Liver (tissue), 3 donors: ENCODE measurements around the gene BCLAF1.

ENCODE experiments used
- ATF3 ChIP-seq: IDR thresholded peaks from 2 replicates; pipeline ENCODE4 v1.6.1; 2016; ENCODE audit warnings: antibody characterized with exemption
- CTCF ChIP-seq: fragments of 150-350 bp; IDR thresholded peaks from 2 replicates; pipeline ENCODE4 v1.5.1; 2017; ENCODE audit warnings: improper control_type of control experiment, low read depth, low read length; ENCODE audit not compliant: missing input control
- EGR1 ChIP-seq, 2 donors: IDR thresholded peaks; 2 replicates each; pipeline ENCODE4 v1.6.1; 2016 to 2018; ENCODE audit warnings: antibody characterized with exemption in 2 of 2, low read depth in 2 of 2
- GABPA ChIP-seq, 2 donors: IDR thresholded peaks in 1 of 2; conservative IDR thresholded peaks in 1 of 2; 2 replicates each; pipeline ENCODE4 v1.6.1; 2016; ENCODE audit warnings: antibody characterized with exemption in 2 of 2, mild to moderate bottlenecking in 1 of 2, moderate library complexity in 1 of 2
- HNF4A ChIP-seq, 2 donors: conservative IDR thresholded peaks; 2 replicates each; pipeline ENCODE4 v1.6.1; 2016; ENCODE audit warnings: antibody characterized with exemption in 2 of 2, mild to moderate bottlenecking in 2 of 2
- JUND ChIP-seq, 2 donors: IDR thresholded peaks; 2 replicates each; pipeline ENCODE4 v1.6.1; 2016; ENCODE audit warnings: antibody characterized with exemption in 2 of 2
- MAX ChIP-seq: IDR thresholded peaks from 2 replicates; pipeline ENCODE4 v1.6.1; 2016; ENCODE audit warnings: antibody characterized with exemption
- RAD21 ChIP-seq, 2 donors: IDR thresholded peaks; 2 replicates each; pipeline ENCODE4 v1.6.1; 2016; ENCODE audit warnings: antibody characterized with exemption in 2 of 2, mild to moderate bottlenecking in 2 of 2
- REST ChIP-seq: IDR thresholded peaks from 2 replicates; pipeline ENCODE4 v1.6.1; 2016; ENCODE audit warnings: antibody characterized with exemption, mild to moderate bottlenecking
- SP1 ChIP-seq: IDR thresholded peaks from 2 replicates; pipeline ENCODE4 v1.6.1; 2018; ENCODE audit warnings: antibody characterized with exemption, mild to moderate bottlenecking
- TAF1 ChIP-seq: conservative IDR thresholded peaks from 2 replicates; pipeline ENCODE4 v1.6.1; 2016; ENCODE audit warnings: antibody characterized with exemption, mild to moderate bottlenecking
- YY1 ChIP-seq: IDR thresholded peaks from 2 replicates; pipeline ENCODE4 v1.6.1; 2016; ENCODE audit warnings: antibody characterized with exemption, mild to moderate bottlenecking
- ZBTB33 ChIP-seq: IDR thresholded peaks from 2 replicates; pipeline ENCODE4 v1.6.1; 2016; ENCODE audit warnings: antibody characterized with exemption
- donor health status: healthy.
- donor health status: healthy.

- TF ChIP-seq CTCF (no peak), JUND (IDR thresholded peaks at IDR 0.05) (no peak), GABPA (IDR thresholded peaks at IDR 0.05 in 1 of 2, conservative IDR thresholded peaks at IDR 0.05 in 1 of 2) (no peak), SP1 (no peak), RAD21 (IDR thresholded peaks at IDR 0.05) (no peak), ZBTB33 (no peak), YY1 (no peak), ATF3 (no peak), REST (no peak), EGR1 (IDR thresholded peaks at IDR 0.05; ENCODE audit: low read depth in 2 of 2) (no peak), MAX (no peak), TAF1 (no peak), HNF4A (conservative IDR thresholded peaks at IDR 0.05) (no peak)
Measured at GRCh38 chr6:136280032-136280609, 9.5 kb downstream of the BCLAF1 start.
